HG02981 (cell line): ENCODE measurements around the gene MRPL23.

Source experiments
- ATAC-seq: cut with Tn5 transposase; IDR thresholded peaks from one replicate; pipeline ENCODE4 v1.9.1; 2021; ENCODE audit warnings: mild to moderate bottlenecking, moderate library complexity; ENCODE audit not compliant: unreplicated experiment

Gene MRPL23

DNA sequence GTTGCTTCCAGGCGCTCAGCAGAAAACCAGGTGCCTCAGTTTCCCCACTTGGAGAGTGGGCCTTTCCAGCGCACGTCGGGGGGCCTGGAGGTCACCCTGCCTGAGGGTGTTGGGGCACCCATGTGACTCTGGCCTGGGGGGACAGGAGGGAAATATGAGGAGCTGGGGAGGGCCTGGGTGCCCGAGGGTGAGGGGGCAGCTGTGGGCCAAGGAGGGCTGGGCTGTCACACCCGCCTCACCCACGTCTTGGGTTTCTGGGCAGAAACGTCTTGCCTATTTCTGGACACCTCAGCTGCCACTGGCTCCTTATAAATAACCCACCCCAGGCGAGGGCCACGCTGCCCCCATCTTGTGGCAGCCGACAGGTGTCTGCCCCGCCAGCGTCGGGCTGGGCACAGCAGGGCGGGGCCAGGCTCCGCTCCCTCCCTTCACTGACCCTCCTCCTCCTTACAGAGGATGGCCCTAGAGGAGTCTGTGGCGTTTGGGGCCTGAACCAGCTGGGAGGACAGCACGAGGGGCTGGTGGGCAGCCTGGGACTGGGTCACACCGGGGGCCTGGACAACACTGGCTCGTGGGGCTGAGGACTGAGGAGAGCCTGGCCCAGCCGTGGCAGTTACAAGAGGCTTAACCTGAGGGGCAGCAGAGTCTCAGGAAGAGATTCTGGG lies 26.1 kb upstream of the MRPL23 start:
- no peak for ATAC-seq

DNA sequence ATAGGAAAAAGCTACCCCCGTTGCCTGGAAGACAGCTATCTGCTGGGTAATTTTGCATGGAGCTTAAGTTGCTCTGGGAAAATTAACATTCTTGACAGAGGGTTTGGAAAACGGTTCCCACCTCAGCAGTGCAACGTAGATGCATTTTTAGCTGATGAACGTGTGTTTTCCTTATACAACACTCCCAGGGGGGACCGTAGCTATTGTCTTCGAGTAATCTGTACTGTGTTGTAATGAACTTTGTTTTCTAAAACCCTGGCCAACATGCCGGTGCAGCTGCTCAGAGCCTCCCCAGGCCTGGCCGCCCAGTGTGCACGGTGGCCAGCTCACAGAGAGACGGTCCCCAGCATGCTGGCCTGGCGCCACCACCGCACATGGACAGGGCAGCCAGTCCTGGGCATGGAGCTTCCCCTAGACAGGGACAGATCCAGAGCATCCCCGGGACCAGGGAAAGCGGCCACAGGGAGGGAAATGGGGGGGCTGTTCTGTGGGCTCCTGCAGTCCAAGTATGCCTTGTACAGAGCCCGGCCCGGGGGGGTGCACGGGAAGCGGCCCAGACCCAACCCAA lies 25.5 kb upstream of the MRPL23 start:
- ATAC-seq: no peak

DNA sequence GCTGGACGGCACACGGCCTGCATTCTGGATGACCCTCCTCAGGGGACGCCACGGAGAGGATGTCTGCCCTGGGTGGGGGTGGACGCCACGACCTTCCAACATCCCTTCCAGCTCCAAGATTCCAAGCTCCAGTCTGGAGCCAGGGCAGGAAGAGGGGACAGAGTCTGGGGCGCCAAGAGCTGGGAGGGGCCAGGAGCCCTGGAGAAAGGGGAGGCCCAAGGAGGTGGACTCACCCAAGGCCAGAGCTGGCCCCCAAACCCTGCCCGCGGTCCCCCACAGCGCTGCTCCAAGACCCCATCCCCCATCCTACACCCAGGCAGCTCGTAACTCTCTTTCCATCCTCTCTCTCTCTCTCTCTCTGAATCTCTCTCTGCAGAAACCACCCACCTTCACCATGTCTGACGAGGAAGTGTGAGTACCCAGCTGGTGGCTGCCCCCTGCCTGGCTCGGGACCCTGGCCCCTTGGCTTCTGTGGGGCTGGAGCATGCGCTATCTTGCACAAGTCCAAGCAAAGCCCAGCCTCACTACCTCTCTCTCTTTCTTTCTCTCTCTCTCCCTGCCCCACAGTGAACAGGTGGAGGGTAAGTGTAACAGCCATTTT lies 24.6 kb upstream of the MRPL23 start:
- no peak for ATAC-seq

DNA sequence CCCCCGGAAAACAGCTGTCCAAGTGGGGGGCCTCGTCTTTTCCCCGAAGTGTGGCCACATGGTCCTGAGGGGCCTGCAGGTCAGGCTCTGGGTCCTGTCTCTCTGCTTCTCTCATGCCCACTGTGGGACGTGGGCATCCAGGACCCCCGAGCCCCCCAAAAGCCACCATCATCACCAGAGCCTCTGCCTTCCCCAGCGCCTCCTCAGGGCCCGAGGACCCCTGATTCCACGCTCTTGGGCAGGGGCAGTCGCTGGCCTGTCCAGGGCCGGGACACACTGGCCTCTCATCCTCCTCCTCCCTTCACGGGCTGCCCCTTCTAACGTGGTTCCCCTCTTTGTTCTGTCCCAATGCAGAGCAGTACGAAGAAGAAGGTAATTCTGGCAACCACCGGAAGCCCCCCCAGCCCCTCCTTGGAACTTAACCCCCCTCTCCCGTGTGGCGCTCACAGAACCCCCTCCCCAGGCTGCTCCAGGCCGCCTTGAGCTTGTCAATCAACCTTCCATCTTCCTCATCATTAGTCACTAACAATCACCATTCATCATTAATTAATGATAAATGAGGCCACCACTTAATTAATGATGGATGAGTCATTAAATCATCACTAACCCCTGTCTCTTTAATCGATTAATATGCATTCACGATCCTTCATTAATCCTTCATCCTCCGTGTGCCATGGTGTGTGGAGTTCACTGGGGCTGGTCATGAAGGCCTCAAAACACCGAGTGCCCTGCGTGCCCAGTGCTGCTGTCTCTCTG lies 23.8 kb upstream of the MRPL23 start:
- no peak for ATAC-seq

DNA sequence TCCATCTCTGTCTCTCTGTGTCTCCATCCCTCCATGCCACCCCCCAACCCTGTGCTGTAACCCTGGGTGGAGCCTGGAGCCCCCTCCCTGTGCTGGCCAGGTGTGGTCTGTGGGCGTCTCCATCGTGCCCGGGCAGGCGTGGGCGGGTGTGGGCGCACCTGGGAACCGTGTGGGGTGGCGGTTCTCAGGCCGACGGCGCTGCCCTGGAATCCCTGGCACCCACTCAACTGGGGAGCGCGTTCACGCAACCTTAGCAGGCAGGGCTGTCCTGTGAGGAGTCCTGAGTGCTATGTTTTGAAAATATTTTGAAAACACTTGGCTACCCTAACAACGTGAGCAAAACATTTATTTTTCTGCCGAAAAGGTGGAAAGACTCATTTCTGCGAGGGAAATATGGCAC lies 23.0 kb upstream of the MRPL23 start:
- ATAC-seq: no peak

DNA sequence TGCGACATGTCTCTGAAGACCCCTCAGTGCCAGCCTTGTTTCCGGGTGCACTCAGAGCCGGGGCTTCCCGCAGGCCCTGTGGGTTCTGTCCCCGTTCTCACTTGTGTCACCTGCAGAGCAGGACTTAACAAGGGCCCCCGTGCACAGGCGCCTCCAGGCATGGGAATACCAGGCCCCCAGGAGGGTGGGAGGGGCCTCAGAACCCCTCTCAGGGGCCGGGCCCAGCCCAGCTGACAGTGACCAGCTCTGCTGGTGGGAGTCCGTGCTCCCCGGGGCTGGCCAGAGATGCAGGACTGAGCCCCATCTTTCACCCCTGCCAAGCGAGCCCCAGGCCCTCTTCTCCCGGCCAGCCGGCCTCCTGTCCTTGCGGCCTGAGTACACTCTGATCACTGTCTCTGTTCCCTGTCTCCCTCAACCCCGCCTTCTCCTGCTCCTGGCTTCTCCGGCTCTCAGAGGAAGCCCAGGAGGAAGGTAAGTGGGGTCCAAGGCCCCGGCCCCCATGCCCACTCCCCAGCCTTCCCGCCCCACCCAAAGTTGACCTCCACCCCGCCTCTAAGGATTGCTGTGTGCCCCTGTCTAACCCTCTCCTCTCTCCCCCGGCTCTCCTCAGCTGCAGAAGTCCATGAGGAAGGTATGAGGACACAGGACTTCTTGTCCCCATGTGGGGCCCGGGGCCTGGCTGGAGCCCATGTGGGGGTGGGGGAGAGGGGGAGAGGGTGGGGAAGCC lies 22.3 kb upstream of the MRPL23 start:
- ATAC-seq: no peak

DNA sequence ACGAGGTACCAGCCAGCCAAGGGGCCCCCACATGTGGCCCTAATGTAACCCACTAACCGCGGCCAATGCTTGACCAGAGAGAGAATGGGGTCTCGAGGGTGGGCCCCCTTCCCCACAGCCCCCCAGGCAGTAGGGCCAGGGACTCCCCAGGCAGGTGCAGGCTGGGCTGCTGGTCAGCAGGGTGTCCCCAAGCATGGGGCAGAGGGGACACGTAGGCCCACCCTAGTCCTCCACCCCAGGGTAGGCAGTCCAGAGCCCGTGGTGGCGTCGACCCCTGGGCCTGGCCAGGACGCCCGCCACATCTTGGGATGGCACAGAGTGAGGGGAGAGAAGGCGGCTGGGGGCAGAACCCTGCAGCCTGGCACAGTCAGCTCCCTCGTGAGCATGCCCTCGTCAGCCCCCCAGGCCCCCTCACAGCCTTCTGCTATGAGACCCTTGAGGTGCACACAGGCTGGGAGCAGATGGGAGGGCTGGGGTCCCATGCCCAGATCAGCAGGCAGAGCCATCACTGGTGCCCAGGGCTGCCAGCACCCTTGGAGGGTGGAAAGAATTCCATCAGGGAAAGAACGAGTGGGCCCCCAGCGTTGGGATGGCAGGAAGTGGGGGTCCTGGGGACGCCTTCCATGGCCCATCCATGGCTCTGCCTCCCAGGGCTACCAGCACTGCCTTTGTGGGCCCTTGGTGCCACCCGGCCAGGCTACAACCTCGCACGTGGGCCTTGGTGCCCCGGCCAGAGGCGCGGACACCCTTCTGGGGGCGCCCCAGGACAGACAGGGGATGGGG lies 21.6 kb upstream of the MRPL23 start:
- ATAC-seq: no peak

DNA sequence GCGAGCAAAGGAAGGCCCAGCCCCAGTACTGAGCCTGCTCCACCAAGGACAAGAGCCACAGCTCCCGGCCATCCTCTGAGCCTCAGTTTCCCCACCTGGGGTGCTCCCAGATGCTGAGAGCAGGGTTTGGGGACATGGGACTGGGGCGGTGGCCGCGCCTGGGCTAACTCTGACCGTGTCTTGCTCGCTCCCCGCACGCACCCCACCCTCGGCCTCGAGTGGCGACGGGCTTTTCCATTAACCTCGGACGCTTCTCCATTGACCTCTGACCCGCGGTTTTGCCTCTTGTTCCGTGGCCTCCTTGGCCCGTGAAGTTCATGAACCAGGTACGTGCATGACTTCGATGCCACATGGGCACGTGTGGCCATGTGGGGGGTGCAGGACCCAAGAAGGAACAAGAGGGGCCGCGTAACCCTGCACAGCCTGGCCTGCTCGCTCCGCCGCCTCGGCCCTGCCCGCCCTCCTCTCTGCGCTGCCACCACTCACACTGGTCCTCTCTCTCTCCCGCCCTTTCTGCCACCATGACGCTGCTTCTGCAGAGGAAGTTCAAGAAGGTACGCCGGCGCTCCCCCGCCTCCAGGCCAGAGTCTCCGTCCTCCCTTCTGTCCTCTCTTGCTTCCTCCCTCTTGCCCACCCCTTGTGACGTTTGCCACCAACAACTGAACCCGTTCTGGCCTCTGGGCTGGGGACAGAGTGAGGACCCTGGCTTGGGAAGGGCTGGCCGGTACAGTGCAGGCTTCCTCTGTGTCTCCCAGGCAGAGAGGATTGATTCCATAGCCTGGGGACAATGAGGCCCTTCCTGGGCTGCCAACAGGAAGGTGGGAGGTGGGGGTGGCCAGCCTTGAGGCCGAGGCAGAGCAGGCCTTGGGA lies 20.7 kb upstream of the MRPL23 start:
- ATAC-seq: no peak

DNA sequence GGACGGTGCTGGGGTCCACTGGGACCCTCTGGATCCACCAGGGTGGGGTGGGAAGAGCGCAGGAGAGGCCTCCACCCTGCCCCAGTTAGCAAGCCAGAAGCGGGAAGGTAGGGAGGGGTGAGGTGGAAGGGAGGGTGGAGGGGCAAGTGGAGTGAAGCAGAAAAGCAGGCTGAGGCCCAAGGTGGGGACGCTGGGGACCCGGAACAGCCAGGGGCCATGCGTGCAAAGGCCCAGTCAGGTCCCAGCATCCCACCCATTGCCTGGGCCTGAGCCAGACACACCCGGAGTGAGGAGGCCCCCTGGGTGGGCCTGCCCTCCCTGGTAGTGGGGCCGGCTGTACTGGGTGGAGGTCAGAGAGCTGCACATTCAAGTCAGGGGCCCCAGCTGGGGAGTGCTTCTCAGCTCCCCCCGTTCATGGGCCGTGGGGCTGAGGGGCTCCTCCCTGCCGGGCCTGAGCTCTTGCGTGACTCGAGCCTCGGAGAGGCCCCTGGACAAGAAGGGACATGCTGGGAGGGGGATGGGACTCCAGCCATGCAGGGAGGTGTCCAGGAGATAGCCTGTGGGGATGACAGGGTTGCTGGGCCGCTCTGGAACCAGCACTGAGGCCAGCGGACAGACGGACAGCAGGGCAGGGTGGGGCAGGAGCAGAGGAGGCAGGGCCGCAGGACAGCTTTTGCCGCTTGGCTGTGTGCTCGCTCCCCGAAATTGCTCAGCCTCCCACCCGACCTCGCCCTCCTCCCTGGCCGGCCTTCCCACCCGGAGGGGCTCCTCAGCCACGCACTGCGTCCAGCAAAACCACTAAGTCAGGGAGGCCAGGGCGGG lies 19.9 kb upstream of the MRPL23 start:
- no peak for ATAC-seq

DNA sequence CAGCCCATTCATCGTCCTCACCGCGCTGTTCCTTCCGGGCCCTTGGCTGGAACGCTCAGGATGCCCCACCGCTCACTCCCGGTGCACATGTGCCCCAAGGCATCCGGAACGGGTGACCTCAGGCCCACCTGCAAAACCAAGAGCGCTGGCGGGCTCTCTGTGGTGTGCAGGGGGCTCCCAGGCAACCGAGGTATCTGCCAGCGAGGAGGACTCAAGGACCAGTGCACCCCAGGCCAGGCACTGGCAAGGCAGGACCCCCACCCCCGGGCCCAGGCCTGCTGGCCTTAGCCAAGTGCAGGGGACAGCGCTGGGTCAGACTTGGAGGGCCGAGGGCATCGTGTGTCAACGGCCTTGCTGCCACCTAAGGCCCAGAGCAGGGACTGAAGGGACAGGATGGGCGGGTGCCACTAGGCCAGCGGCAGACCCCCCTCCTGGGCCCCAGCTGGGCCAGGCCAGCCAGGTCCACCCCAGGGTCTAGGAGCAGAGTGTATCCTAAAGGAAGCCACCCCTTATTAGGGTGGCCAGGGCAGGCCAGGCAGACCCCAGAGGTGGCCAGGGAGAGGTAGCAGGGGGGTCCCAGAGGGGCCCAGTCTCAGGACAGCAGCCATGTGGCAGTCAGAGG lies 19.2 kb upstream of the MRPL23 start:
- ATAC-seq: no peak

DNA sequence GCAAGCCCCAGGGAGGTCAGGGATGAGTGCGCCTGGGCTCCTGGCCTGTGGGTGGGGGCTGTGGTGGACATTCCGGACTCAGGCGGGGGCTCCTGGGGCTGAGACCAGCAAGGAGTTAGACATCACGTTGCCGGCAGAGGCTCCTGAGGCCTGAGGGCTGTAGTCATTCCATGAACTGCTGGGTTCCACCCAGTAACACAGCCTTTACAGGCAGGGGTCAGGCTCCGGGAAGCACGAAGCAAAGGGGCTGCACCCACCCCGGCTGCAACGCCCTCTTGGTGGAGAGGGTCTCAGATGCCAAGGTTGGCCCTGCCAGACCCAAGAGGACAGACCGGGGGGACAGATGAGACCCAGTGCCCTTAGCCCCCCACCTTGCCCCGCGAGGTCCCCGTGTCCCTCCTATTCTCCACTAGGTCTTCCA lies 18.7 kb upstream of the MRPL23 start:
- ATAC-seq: no peak

DNA sequence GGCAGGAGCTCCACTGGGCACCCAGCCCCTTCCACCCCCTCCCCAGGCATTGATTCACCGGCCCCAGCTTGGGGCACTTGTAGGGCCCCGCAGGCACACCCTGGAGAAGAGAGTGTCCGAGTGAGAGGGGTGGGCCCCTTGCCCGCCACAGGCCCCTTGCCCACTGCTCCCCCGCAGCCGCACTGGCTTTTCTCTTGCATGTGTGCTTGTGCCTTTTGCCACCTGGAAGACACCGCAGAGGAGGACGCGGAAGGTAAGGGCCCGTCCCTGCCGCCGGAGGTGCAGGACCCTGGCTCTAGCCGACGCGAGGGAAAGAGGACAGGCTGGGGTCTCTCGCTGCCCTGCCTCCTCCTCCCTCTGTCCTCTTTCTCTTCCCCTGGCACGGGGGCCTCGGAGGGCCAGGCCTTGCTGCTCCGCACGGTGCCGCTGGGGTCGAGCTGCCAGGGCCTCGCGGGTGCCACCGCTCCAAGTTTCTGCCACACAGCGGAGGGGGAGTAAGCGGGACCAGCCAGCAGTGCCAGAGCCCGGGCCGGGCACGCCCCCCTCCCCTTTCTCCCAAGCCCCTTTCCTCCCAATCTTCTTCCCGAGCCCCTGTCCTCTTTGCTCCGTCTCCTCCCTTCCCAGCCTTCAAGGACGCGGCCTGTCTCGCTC lies 18.1 kb upstream of the MRPL23 start:
- ATAC-seq: no peak

DNA sequence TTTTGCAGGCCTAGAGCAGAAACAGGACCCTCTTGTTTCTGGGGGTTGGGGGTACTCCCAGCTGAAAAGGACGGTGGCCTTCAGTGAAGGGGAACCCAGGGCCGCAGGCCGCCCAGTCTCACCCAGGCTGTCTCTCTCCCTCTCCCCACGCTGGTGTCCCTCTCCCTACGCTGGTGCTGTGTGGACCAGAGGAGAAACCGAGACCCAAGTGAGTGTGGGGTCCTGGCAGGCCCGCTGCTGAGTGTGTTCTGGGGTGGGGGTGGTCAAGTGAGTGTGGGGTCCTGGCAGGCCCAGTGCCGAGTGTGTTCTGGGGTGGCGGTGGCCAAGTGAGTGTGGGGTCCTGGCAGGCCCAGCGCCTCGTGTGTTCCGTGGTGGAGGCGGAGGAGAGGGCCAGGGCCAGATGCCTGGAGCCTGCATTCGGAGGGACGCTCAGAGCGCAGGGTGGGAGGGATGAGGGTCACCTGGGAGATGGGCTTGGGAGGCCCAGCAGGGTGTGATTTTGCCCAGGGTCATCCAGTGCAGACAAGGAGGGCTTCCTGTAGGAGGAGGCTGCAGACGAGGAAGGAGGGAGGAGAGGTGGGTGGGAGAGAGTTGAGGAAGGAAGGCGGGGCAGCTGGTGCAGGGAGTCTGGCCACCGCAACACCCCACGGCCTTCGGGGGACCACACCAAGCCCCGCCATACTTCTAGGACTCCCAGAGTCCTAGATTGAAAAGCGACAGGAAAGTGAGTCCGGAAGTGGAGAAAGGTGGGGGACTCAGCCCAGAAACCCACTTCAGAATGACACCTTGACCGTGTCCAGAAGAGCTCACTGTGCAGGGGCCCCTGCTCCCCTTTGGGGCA lies 17.3 kb upstream of the MRPL23 start:
- no peak for ATAC-seq

DNA sequence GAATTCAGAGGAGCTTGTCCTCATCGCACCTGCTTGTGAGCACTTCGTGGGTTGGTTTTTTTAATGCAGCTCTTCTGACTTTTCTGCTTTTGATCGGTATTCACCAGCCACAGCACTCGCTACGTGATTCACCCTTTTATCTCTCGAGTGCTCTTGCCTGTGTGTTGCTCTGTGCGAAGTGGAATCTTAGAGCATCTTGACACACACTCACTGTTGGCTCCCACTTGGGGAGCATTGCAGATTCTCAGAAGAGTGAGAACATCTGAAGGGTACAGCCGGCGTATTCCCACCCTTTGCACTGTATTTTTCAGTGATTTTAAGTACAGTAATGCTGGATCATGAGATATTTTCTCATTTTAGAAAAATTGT lies 16.7 kb upstream of the MRPL23 start:
- ATAC-seq: no peak

DNA sequence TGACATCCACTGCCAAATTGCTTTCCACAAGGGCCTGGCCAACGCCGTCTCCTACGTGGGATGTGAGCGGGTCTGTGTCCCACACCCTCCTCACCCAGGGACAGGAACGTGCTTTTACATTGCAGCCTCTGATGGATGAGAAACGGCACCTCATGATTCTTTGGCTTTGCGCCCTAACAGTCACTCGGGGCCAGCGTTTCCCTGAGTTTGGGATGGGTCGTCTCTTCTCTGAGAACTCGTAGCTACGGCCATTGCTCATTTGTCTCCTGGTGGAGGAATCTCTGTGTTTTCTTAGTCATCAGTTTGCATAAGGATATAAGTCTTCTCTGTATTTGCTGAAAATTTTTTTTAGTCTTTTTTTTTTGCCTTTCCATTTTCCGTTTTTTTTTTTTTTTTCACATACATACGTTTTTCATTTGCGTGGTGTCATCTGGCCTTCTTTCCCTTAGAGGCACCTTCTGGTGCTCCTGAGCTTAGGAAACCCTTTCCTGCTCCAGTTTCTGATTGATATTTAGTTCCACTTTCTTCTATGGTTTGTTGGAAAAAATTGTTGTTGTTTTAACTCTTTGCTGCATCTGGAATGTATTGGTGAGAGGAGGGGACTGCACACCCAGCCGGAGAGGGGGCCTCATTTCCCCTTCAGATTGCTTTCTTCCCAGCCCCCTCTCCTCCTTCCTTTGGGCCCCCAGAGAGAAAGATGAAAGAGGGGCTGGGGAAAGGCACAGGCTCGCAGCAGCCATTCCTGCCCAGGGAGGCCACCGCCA lies 15.6 kb upstream of the MRPL23 start:
- no peak for ATAC-seq

DNA sequence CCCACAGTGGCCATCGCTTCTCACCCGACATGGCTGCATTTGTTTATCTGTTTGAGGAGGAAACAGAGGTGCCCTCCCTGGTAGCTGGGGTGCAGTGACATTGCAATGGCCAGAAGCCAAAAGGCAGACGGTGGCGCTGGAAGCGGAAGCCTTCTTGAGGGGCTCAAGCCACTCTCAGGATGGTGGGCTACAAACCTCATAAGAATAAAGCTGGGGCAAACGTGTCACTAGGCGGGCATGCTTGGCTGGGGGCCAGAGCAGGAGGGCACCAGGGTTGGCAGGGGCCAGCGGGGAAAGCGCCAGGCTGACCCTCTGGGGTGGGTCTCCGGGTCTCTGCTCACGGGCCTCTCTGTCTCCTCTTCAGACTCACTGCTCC lies 15.0 kb upstream of the MRPL23 start:
- ATAC-seq: no peak
